ENCODE results near the gene RREB1. TPM values are rescaled to one million over a fixed set of nuclear protein-coding genes. Genes with fewer than 3 reads are reported as not detected.

The RREB1 gene
- total RNA-seq, 1 experiment from 2014 or later: 61.6 TPM

DNA sequence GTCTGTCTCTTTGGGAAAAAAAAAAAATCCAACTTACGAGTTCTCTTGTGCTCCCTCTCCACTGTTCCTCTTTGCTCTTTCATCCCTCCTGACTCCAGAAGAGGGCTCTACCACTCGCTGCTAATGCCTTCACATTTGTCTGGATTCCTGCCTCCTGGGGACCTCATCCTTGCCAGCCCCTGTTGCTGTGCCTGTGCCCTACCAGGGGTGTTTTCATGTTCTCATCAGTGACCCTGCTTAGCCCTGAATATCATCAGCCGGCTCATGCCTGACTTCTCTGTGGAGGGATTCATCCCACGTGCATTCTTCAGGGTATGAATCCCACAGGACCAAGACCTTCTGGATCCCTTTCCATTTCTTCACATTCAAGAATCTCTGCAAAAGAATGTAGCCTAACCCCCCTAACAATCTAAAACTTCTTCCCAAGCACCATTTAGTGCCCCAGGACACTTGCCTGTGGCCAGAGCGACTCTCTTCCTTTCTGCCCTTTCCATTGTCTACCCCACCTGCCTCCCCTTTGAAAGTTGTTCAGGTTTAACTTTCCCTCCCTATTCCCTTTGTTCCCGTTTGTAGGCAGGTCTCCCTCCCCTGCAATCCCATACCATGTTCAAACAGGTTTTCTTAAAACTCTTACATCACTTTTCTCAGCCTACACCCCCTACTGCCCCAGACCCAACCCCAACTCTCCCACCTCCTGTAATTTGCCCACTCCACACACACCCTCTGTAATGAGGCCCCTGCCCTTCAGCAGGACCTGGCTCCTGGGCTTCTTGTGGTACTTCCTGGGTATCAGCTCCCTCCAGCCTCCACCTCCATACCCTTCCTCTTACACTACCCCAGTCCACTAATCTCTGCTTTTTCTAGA lies 50.2 kb downstream of the RREB1 start:
- ChIA-PET POLR2A (ENCODE audit: low non-redundant PET) (no interaction called here), CTCF (interaction anchor here (0.7 kb wide), 1 partner anchor 139 kb away, joined by 6 read pairs; no protein-coding TSS in a partner anchor)
- Histone ChIP-seq H3K27ac (ENCODE audit: low read depth, low read length, poor library complexity, severe bottlenecking) (no peak overlapping the region), H3K4me3 (ENCODE audit: low read depth, low read length, poor library complexity, severe bottlenecking) (no peak overlapping the region), H3K27me3 (replicated peaks; ENCODE audit: insufficient read depth, low read depth, low read length, poor library complexity) (no peaks in the 10 kb centered on the region), H3K4me1 (ENCODE audit: insufficient read depth, low read length, poor library complexity, severe bottlenecking) (peaks cover 63% of the 10 kb centered on the region), H3K9me3 (ENCODE audit: low read depth, low read length, poor library complexity, severe bottlenecking) (no peaks in the 10 kb centered on the region), H3K36me3 (ENCODE audit: insufficient read depth, low read length, poor library complexity, severe bottlenecking) (no peaks in the 10 kb centered on the region)
- no peak for DNase-seq (ENCODE audit: low spot score)
- intact Hi-C loops (cut with micrococcal nuclease; ENCODE audit: unreplicated experiment): no loop called here
- TF ChIP-seq EZH2 (IDR thresholded peaks at IDR 0.05; ENCODE audit: borderline replicate concordance, low read depth, low read length, poor library complexity, severe bottlenecking): no peak
- TF ChIP-seq, protein P1, sequence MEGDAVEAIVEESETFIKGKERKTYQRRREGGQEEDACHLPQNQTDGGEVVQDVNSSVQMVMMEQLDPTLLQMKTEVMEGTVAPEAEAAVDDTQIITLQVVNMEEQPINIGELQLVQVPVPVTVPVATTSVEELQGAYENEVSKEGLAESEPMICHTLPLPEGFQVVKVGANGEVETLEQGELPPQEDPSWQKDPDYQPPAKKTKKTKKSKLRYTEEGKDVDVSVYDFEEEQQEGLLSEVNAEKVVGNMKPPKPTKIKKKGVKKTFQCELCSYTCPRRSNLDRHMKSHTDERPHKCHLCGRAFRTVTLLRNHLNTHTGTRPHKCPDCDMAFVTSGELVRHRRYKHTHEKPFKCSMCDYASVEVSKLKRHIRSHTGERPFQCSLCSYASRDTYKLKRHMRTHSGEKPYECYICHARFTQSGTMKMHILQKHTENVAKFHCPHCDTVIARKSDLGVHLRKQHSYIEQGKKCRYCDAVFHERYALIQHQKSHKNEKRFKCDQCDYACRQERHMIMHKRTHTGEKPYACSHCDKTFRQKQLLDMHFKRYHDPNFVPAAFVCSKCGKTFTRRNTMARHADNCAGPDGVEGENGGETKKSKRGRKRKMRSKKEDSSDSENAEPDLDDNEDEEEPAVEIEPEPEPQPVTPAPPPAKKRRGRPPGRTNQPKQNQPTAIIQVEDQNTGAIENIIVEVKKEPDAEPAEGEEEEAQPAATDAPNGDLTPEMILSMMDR (conservative IDR thresholded peaks at IDR 0.05; ENCODE audit: low read depth, low read length): 0 out of 2 replicates have a peak, but pooled peaks have one; percentile 25
- no TSS peak for BruUV-seq (replicated peaks)

DNA sequence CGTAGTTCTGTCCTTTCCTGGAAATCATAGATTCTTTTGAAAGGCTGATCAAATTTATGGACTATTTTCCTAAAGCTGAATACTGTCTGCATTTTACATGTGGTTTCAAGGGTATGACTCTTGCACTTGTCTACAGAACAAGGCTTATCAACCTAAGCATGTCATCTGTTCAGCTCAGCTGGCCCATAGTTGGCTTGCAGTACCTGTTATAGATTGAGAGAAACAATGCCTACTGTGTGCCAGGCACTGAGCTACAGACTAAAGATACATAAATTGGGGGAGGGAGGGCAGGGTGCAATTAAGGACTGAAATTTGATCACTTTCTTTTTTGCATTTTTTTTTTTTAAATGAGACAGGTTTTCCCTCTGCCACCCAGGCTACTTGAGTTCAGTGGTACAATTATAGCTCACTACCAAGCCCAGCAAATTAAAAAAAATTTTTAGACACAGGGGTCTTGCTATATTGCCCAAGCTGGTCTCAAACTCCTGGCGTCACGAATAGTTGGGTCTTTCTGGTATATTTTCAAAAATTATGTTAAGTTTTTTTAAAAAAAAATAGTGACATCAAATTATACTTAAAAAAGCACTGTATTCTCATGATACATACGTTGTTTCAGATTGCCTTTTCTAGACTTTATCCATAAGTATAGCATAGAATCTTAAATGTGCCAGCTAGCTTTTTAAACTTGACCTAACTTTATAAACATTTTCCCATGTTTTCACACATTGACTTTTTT lies 52.2 kb downstream of the RREB1 start:
- Histone ChIP-seq H3K9me3 (ENCODE audit: low read depth, low read length, poor library complexity, severe bottlenecking) (no peaks in the 10 kb centered on the region), H3K4me1 (ENCODE audit: insufficient read depth, low read length, poor library complexity, severe bottlenecking) (peaks cover 76% of the 10 kb centered on the region), H3K4me3 (ENCODE audit: low read depth, low read length, poor library complexity, severe bottlenecking) (no peak overlapping the region), H3K27me3 (replicated peaks; ENCODE audit: insufficient read depth, low read depth, low read length, poor library complexity) (no peaks in the 10 kb centered on the region), H3K27ac (ENCODE audit: low read depth, low read length, poor library complexity, severe bottlenecking) (peak overlapping the region; percentile 52), H3K36me3 (ENCODE audit: insufficient read depth, low read length, poor library complexity, severe bottlenecking) (no peaks in the 10 kb centered on the region)
- BruUV-seq (replicated peaks): no TSS peak
- TF ChIP-seq, protein P1 (conservative IDR thresholded peaks at IDR 0.05; ENCODE audit: low read depth, low read length): no peak
- no peak for TF ChIP-seq EZH2 (IDR thresholded peaks at IDR 0.05; ENCODE audit: borderline replicate concordance, low read depth, low read length, poor library complexity, severe bottlenecking)
- POLR2A ChIA-PET (ENCODE audit: low non-redundant PET): no interaction called here
- CTCF ChIA-PET: no interaction called here
- no peak for DNase-seq (ENCODE audit: low spot score)
- intact Hi-C loops (cut with micrococcal nuclease; ENCODE audit: unreplicated experiment): no loop called here

DNA sequence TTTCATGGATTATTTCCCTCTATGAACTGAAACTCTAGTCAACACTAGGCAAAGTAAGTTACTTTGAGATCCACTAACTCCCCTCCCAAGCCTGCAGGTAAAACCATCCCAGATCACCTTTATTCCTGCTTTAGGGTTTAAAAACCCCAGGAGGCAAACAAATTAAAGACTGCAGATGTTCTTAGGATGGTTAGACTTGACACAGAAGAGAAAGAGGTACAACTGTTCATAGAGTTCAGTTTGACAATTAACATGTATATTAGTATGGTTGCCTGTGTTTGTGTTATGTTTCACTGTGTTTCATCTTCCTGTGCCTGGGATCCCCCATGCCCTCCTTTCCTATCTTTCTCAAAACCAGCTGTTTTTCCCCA lies 53.5 kb downstream of the RREB1 start:
- Histone ChIP-seq H3K36me3 (ENCODE audit: insufficient read depth, low read length, poor library complexity, severe bottlenecking) (no peaks in the 10 kb centered on the region), H3K4me3 (ENCODE audit: low read depth, low read length, poor library complexity, severe bottlenecking) (no peak overlapping the region), H3K27ac (ENCODE audit: low read depth, low read length, poor library complexity, severe bottlenecking) (no peak overlapping the region), H3K4me1 (ENCODE audit: insufficient read depth, low read length, poor library complexity, severe bottlenecking) (peaks cover 78% of the 10 kb centered on the region), H3K9me3 (ENCODE audit: low read depth, low read length, poor library complexity, severe bottlenecking) (no peaks in the 10 kb centered on the region), H3K27me3 (replicated peaks; ENCODE audit: insufficient read depth, low read depth, low read length, poor library complexity) (no peaks in the 10 kb centered on the region)
- DNase-seq (ENCODE audit: low spot score): no peak
- ChIA-PET CTCF (no interaction called here), POLR2A (ENCODE audit: low non-redundant PET) (no interaction called here)
- TF ChIP-seq, protein P1 (conservative IDR thresholded peaks at IDR 0.05; ENCODE audit: low read depth, low read length): no peak
- no peak for TF ChIP-seq EZH2 (IDR thresholded peaks at IDR 0.05; ENCODE audit: borderline replicate concordance, low read depth, low read length, poor library complexity, severe bottlenecking)
- BruUV-seq (replicated peaks): no TSS peak
- intact Hi-C loops (cut with micrococcal nuclease; ENCODE audit: unreplicated experiment): no loop called here
